ENCODE data around the gene FGD2. TPM values are rescaled to one million over a fixed set of nuclear protein-coding genes. Genes with fewer than 3 reads are reported as not detected.

Gene FGD2
- total and polyA plus RNA-seq, 10 of the 15 experiments (the other 5 are each of a cell fraction or from before 2014, with no cell fraction given): 5.2 to 88.1 (median 33.2) TPM

- TF ChIP-seq MYC (IDR thresholded peaks at IDR 0.05; ENCODE audit: insufficient read depth, insufficient read length, insufficient replicate concordance, low read length, severe bottlenecking) (peak; percentile 53), NBN (IDR thresholded peaks at IDR 0.05) (0 out of 2 replicates have a peak, but pooled peaks have one; percentile 20), FOXK2 (IDR thresholded peaks at IDR 0.05) (peak; percentile 49), ZBTB11 (CRISPR knock-in tag; IDR thresholded peaks at IDR 0.05) (no peak), NFYA (IDR thresholded peaks at IDR 0.05; ENCODE audit: borderline replicate concordance, low read depth, low read length) (no peak), CEBPB (IDR thresholded peaks at IDR 0.05; ENCODE audit: borderline replicate concordance in 1 of 2, low read depth in 2 of 2, low read length in 2 of 2) (no peak), RAD21 (IDR thresholded peaks at IDR 0.05; ENCODE audit: insufficient read depth, low read depth, low read length) (peak; percentile 93), TCF12 (IDR thresholded peaks at IDR 0.05; ENCODE audit: low read depth, low read length) (peak; percentile 83), POU2F2 (IDR thresholded peaks at IDR 0.05; ENCODE audit: borderline replicate concordance, low read depth, low read length) (peak; percentile 60; the same call in 1 of the 3 replicates), ZNF622 (IDR thresholded peaks at IDR 0.05) (no peak), NR2C1 (IDR thresholded peaks at IDR 0.05) (no peak), BCLAF1 (IDR thresholded peaks at IDR 0.05) (no peak), SP1 (IDR thresholded peaks at IDR 0.05; ENCODE audit: low read depth, low read length) (no peak), USF1 (IDR thresholded peaks at IDR 0.05; ENCODE audit: borderline replicate concordance, extremely low read length, insufficient read depth, low read depth, low read length) (peak; percentile 54), FOXM1 (IDR thresholded peaks at IDR 0.05; ENCODE audit: low read depth, low read length) (no peak), NFXL1 (IDR thresholded peaks at IDR 0.05; ENCODE audit: borderline replicate concordance) (no peak), CHD1 (IDR thresholded peaks at IDR 0.05; ENCODE audit: low read depth, low read length) (no peak), MTA3 (IDR thresholded peaks at IDR 0.05; ENCODE audit: borderline replicate concordance, low read length) (no peak)
Observed at GRCh38 chr6:37051138-37052026, 45.9 kb downstream of the FGD2 start (continued).
